Measurements from ENCODE around the gene SUB1. TPM values are rescaled to one million over a fixed set of nuclear protein-coding genes. Genes with fewer than 3 reads are reported as not detected.

The SUB1 gene
- total RNA-seq, 1 experiment from 2014 or later = 288 TPM

- Histone ChIP-seq H4K8ac (replicated peaks; ENCODE audit: insufficient read length, low read depth, low read length) (no peak overlapping the region), H3K23ac (ENCODE audit: insufficient read length, low read depth, low read length) (no peak overlapping the region), H3K56ac (ENCODE audit: insufficient read length, low read depth, low read length) (no peak overlapping the region), H2BK20ac (ENCODE audit: low read depth, low read length, poor library complexity, severe bottlenecking) (no peak overlapping the region), H2AFZ (ENCODE audit: low read length) (no peak overlapping the region), H3K27ac (ENCODE audit: insufficient read length, low read depth, low read length) (no peak overlapping the region), H3K4me2 (ENCODE audit: insufficient read depth, insufficient read length, low read length) (peak overlapping the region; percentile 76), H3K4me1 (ENCODE audit: insufficient read depth, low read length) (peaks cover 14% of the 10 kb centered on the region), H3K23me2 (ENCODE audit: insufficient read length, low read depth, low read length, poor library complexity, severe bottlenecking) (no peaks in the 10 kb centered on the region), H4K91ac (ENCODE audit: insufficient read length, low read depth, low read length) (no peak overlapping the region), H4K5ac (ENCODE audit: insufficient read length, low read depth, low read length) (no peak overlapping the region), H3K4ac (ENCODE audit: low read depth, low read length) (no peak overlapping the region), H2BK12ac (ENCODE audit: insufficient read length, low read depth, low read length) (no peak overlapping the region), H3K9me3 (ENCODE audit: control insufficient read depth, low read depth, low read length) (no peaks in the 10 kb centered on the region), H4K20me1 (ENCODE audit: control insufficient read depth, insufficient read depth, insufficient read length) (no peaks in the 10 kb centered on the region), H2BK5ac (ENCODE audit: insufficient read length, low read length) (no peak overlapping the region), H2BK15ac (ENCODE audit: low read depth, low read length) (no peak overlapping the region), H3K27me3 (ENCODE audit: insufficient read depth, low read length) (no peaks in the 10 kb centered on the region), H3K9ac (ENCODE audit: extremely low read depth, insufficient read length, low read length) (peak overlapping the region; percentile 79), H3K79me2 (ENCODE audit: insufficient read depth, low read length) (peaks cover 22% of the 10 kb centered on the region; the same call in 1 of the 2 replicates), H3K79me1 (ENCODE audit: insufficient read depth, low read depth, low read length, poor library complexity, severe bottlenecking) (no peaks in the 10 kb centered on the region), H2AK5ac (ENCODE audit: insufficient read length, low read length) (no peak overlapping the region), H2BK120ac (ENCODE audit: low read depth, low read length, poor library complexity, severe bottlenecking) (no peak overlapping the region), H3K18ac (ENCODE audit: insufficient read length, low read depth, low read length) (peak overlapping the region; percentile 50), H3K14ac (ENCODE audit: insufficient read depth, low read length) (peak overlapping the region; percentile 76; the same call in 1 of the 2 replicates), H3T11ph (ENCODE audit: low read length) (no peak overlapping the region)
- peak overlapping the region; percentile 94 to 96 for H3K4me3 Mint-ChIP-seq
- no peaks in the 10 kb centered on the region; a peak in 1 of 5 replicates for H3K9me3 Mint-ChIP-seq
- peaks cover 39 to 46% of the 10 kb centered on the region in 2 experiments for H3K4me1 Mint-ChIP-seq
- H3K27ac Mint-ChIP-seq = peak overlapping the region; percentile 79 to 94 (median 90); a peak in 6 of 7 replicates
- TF ChIP-seq CTCF (conservative IDR thresholded peaks at IDR 0.05) = no peak
- DNase-seq = no peak
- peaks cover 6 to 17% (median 16%) of the 10 kb centered on the region in 3 experiments for H3K36me3 Mint-ChIP-seq (ENCODE audit: insufficient read depth in 1 of 3, low read depth in 3 of 3)
- H3K27me3 Mint-ChIP-seq (ENCODE audit: low read depth) = no peaks in the 10 kb centered on the region
- WGBS (ENCODE audit: extremely low coverage, insufficient read length, low lambda C conversion rate) = no CpG with 5 or more reads among the region's 6 CpGs
Measured at GRCh38 chr5:32586276-32586599, 881 bp downstream of the SUB1 start.

Data from H9 (cell line).